Ishikawa (cell line): Measurements from ENCODE around the gene PCNX4.

Experiments used
- CEBPB ChIP-seq: IDR thresholded peaks from 2 replicates; pipeline ENCODE4 v1.6.1; 2012
- EGR1 ChIP-seq: IDR thresholded peaks from 2 replicates; pipeline ENCODE4 v1.6.1; 2012
- EP300 ChIP-seq: IDR thresholded peaks from 2 replicates; pipeline ENCODE4 v1.6.1; 2012; ENCODE audit warnings: borderline replicate concordance
- FOXM1 ChIP-seq: IDR thresholded peaks from 2 replicates; pipeline ENCODE4 v1.6.1; 2012; ENCODE audit warnings: low read depth, borderline replicate concordance
- NFIC ChIP-seq: IDR thresholded peaks from 2 replicates; pipeline ENCODE4 v1.6.1; 2012
- RAD21 ChIP-seq: IDR thresholded peaks from 2 replicates; pipeline ENCODE4 v1.6.1; 2012; ENCODE audit warnings: low read depth
- TAF1 ChIP-seq: IDR thresholded peaks from 2 replicates; pipeline ENCODE4 v1.6.1; 2012; ENCODE audit warnings: low read depth, mild to moderate bottlenecking
- TCF12 ChIP-seq: IDR thresholded peaks from 2 replicates; pipeline ENCODE4 v1.6.1; 2012; ENCODE audit warnings: low read depth
- YY1 ChIP-seq: IDR thresholded peaks from 2 replicates; pipeline ENCODE4 v1.6.1; 2012; ENCODE audit warnings: low read depth
- TF ChIP-seq, protein P1 (sequence below): IDR thresholded peaks from 2 replicates; pipeline ENCODE4 v1.6.1; 2012
- TF ChIP-seq, protein P2 (sequence below): IDR thresholded peaks from 2 replicates; pipeline ENCODE4 v1.6.1; 2012; ENCODE audit warnings: low read depth, mild to moderate bottlenecking
- TF ChIP-seq, protein P3 (sequence below): IDR thresholded peaks from 2 replicates; pipeline ENCODE4 v1.6.1; 2012

DNA sequence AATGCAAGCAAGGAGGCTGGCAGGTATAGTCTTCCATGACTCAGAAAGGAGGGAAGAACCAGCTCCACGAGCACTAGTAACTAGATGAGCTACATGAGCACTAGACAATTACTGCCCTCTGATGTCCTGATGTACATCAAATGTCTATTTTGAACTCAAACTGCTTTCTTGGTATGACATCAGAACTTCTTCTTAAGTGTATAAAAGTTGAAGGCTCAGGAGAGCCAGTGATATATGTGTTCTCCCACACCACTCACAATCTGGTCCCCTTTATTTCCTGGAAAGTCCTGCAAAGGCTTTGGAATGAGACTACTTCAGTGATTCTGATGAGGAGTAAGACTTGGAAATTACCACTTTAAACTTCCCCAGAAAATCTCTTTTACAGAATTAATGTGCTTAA lies 92.0 kb downstream of the PCNX4 start:
- TF ChIP-seq YY1 (no peak), EP300 (no peak), FOXM1 (no peak), TAF1 (no peak), NFIC (no peak), RAD21 (no peak), TCF12 (no peak), CEBPB (no peak), EGR1 (no peak)
- TF ChIP-seq, protein P1, sequence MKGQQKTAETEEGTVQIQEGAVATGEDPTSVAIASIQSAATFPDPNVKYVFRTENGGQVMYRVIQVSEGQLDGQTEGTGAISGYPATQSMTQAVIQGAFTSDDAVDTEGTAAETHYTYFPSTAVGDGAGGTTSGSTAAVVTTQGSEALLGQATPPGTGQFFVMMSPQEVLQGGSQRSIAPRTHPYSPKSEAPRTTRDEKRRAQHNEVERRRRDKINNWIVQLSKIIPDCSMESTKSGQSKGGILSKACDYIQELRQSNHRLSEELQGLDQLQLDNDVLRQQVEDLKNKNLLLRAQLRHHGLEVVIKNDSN = no peak
- TF ChIP-seq, protein P2, sequence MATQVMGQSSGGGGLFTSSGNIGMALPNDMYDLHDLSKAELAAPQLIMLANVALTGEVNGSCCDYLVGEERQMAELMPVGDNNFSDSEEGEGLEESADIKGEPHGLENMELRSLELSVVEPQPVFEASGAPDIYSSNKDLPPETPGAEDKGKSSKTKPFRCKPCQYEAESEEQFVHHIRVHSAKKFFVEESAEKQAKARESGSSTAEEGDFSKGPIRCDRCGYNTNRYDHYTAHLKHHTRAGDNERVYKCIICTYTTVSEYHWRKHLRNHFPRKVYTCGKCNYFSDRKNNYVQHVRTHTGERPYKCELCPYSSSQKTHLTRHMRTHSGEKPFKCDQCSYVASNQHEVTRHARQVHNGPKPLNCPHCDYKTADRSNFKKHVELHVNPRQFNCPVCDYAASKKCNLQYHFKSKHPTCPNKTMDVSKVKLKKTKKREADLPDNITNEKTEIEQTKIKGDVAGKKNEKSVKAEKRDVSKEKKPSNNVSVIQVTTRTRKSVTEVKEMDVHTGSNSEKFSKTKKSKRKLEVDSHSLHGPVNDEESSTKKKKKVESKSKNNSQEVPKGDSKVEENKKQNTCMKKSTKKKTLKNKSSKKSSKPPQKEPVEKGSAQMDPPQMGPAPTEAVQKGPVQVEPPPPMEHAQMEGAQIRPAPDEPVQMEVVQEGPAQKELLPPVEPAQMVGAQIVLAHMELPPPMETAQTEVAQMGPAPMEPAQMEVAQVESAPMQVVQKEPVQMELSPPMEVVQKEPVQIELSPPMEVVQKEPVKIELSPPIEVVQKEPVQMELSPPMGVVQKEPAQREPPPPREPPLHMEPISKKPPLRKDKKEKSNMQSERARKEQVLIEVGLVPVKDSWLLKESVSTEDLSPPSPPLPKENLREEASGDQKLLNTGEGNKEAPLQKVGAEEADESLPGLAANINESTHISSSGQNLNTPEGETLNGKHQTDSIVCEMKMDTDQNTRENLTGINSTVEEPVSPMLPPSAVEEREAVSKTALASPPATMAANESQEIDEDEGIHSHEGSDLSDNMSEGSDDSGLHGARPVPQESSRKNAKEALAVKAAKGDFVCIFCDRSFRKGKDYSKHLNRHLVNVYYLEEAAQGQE = no peak
- TF ChIP-seq, protein P3, sequence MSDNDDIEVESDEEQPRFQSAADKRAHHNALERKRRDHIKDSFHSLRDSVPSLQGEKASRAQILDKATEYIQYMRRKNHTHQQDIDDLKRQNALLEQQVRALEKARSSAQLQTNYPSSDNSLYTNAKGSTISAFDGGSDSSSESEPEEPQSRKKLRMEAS = no peak
